ENCODE results near the gene MICAL3. TPM values are rescaled to one million over a fixed set of nuclear protein-coding genes. Genes with fewer than 3 reads are reported as not detected.
"Not testable (repeated sequence)": the region's sequence is repeated elsewhere in the genome, so short reads cannot be mapped to it uniquely, and the experiment has no call there.

MICAL3 gene
- total RNA-seq, 1 donor, result 11.0 TPM

GRCh38 chr22:18063715-18064114, 39.4 kb upstream of the MICAL3 start:
- H3K4me1 ChIP-seq (ENCODE audit: insufficient read depth, low read length), result peaks cover 13% of the 10 kb centered on the region
- not testable (repeated sequence) for H3K9me3 ChIP-seq (ENCODE audit: low read depth, low read length); H3K27me3 ChIP-seq (ENCODE audit: insufficient read depth, low read length); H3K4me3 ChIP-seq (ENCODE audit: low read length)

GRCh38 chr22:18063306-18063705, 38.9 kb upstream of the MICAL3 start:
- Histone ChIP-seq H3K4me1 (ENCODE audit: insufficient read depth, low read length) (peaks cover 13% of the 10 kb centered on the region), H3K9me3 (ENCODE audit: low read depth, low read length) (no peaks in the 10 kb centered on the region), H3K4me3 (ENCODE audit: low read length) (no peak overlapping the region), H3K27me3 (ENCODE audit: insufficient read depth, low read length) (no peaks in the 10 kb centered on the region)

DNA sequence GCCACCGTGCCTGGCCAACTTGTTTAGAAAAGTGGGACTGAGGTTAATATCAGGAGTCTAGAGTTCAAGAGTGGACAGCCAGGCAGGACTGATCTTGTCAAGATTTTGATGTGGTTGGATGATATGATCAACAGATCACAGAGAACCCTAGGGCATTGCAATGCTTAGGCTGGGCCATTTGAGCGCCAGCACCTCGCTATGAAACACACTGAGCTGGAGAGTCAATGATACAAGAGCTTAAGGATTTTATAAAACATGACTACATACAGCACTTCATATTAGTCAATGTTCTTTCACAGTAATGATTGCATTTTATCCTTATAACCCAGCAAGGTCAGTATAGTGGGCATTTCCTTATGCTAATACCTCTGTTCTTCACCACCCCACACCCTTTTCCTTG, 38.1 kb upstream of the MICAL3 start:
- H3K9me3 ChIP-seq (ENCODE audit: low read depth, low read length), result no peaks in the 10 kb centered on the region
- H3K4me1 ChIP-seq (ENCODE audit: insufficient read depth, low read length), result peaks cover 13% of the 10 kb centered on the region
- H3K27me3 ChIP-seq (ENCODE audit: insufficient read depth, low read length), result no peaks in the 10 kb centered on the region
- no peak overlapping the region for H3K4me3 ChIP-seq (ENCODE audit: low read length)

DNA sequence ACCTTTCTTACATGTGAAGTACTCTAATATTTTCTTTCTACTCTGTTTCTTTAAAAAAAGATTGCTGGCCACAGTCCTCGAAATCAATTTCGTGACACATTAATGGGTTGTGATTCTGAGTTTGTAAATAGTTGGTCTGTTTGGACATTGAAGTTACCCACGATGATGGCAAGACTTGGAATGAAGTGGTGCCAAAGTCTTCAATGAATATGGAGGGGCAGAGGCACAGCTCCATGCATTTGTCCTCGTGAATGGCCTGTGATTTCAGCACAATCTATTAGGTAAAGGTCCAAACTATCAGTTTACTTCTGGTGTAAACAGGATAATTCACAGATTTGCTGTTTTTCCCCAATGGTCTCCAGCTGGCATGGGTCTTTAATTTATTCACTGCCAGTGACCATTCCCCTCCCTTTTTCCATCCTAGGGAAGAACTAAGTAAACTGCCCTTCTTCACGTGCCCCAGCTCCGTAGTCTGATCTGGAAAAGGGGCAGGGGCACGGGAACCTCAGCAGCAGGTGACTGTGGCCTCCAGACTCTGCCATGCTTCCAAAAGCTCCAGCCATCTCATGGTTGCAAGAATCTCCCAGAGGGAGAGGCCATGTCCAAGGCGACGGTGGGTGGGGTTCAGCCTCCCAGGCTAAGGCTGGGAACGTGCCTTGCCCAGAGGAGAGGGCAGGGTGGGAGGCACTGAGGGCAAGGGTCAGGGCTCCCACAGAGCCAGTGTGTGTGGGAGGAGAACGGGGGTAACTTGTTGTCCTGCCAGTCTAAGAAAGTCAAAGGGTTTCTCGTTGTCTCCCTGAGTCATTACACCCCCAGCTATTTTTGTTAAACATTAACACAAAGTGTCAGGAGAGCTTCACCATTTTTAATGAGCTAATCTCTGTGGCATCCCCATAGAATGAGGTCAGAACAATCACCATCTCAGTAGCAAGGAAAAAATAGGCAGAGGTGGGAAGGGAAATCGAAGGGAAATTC, 36.6 kb upstream of the MICAL3 start:
- Histone ChIP-seq H3K9me3 (ENCODE audit: low read depth, low read length) (no peaks in the 10 kb centered on the region), H3K4me1 (ENCODE audit: insufficient read depth, low read length) (peaks cover 16% of the 10 kb centered on the region), H3K4me3 (ENCODE audit: low read length) (no peak overlapping the region), H3K27me3 (ENCODE audit: insufficient read depth, low read length) (no peaks in the 10 kb centered on the region)

DNA sequence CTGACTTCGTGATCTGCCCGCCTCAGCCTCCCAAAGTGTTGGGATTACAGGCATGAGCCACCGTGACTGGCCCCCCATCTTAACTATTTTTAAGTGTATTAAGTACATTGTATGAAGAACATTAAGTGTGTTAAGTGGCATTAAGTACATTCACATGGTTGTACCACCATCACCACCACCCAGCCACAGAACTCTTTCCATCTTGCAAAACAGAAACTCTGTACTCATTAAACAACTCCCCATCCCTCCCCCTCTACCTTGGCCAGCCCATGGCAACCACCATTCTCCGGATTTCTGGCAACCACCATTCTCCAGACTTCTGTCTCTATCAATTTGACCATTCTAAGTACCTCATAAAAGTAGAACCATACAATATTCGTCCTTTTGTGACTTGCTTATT, 35.6 kb upstream of the MICAL3 start:
- Histone ChIP-seq H3K9me3 (ENCODE audit: low read depth, low read length) (no peaks in the 10 kb centered on the region), H3K4me1 (ENCODE audit: insufficient read depth, low read length) (peaks cover 10% of the 10 kb centered on the region), H3K4me3 (ENCODE audit: low read length) (no peak overlapping the region), H3K27me3 (ENCODE audit: insufficient read depth, low read length) (no peaks in the 10 kb centered on the region)

DNA sequence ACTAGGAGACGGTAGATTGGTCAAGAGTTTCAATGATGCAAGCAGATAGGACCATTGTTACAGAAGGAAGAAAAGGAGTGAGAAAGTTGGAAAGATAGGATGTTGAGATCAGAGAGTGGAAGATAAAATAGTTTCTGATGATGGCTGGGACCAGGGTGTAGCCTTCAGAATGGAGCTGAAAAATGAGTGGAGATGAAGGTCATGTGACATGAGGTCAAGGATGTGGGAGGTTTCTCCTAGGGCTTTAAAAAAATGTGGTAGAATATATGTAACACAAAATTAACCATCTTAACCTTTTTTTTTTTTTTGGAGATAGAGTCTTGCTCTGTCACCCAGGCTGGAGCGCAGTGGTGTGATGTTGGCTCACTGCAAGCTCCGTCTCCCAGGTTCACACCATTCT, 35.1 kb upstream of the MICAL3 start:
- H3K9me3 ChIP-seq (ENCODE audit: low read depth, low read length), result no peaks in the 10 kb centered on the region
- H3K27me3 ChIP-seq (ENCODE audit: insufficient read depth, low read length), result no peaks in the 10 kb centered on the region
- peaks cover 7% of the 10 kb centered on the region for H3K4me1 ChIP-seq (ENCODE audit: insufficient read depth, low read length)
- no peak overlapping the region for H3K4me3 ChIP-seq (ENCODE audit: low read length)

DNA sequence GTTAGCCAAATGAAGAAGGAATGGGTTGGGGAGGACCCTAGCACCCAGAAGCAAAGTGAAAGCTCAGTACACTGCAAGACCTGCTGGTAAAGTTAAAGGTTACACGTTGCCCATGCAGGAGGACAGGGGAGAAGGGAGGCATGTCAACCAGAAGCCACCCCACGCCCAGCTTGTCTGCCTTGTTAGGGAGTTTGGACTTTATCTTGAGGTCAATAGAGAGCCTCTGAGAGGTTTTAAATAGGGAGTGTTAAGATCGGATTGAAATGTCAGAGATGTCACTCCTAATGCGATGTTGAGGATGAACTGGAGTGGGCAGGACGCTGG, 34.7 kb upstream of the MICAL3 start:
- H3K27me3 ChIP-seq (ENCODE audit: insufficient read depth, low read length), result no peaks in the 10 kb centered on the region
- peaks cover 7% of the 10 kb centered on the region for H3K4me1 ChIP-seq (ENCODE audit: insufficient read depth, low read length)
- no peak overlapping the region for H3K4me3 ChIP-seq (ENCODE audit: low read length)
- no peaks in the 10 kb centered on the region for H3K9me3 ChIP-seq (ENCODE audit: low read depth, low read length)

GRCh38 chr22:18058371-18059093, 34.2 kb upstream of the MICAL3 start:
- Histone ChIP-seq H3K9me3 (ENCODE audit: low read depth, low read length) (no peaks in the 10 kb centered on the region), H3K27me3 (ENCODE audit: insufficient read depth, low read length) (no peaks in the 10 kb centered on the region), H3K4me1 (ENCODE audit: insufficient read depth, low read length) (peaks cover 7% of the 10 kb centered on the region), H3K4me3 (ENCODE audit: low read length) (no peak overlapping the region)

GRCh38 chr22:18057568-18058209, 33.3 kb upstream of the MICAL3 start:
- Histone ChIP-seq H3K27me3 (ENCODE audit: insufficient read depth, low read length) (no peaks in the 10 kb centered on the region), H3K4me3 (ENCODE audit: low read length) (no peak overlapping the region), H3K4me1 (ENCODE audit: insufficient read depth, low read length) (peaks cover 7% of the 10 kb centered on the region)

GRCh38 chr22:18056807-18057474, 32.6 kb upstream of the MICAL3 start:
- H3K9me3 ChIP-seq (ENCODE audit: low read depth, low read length), result no peaks in the 10 kb centered on the region
- peaks cover 7% of the 10 kb centered on the region for H3K4me1 ChIP-seq (ENCODE audit: insufficient read depth, low read length)
- no peak overlapping the region for H3K4me3 ChIP-seq (ENCODE audit: low read length)
- no peaks in the 10 kb centered on the region for H3K27me3 ChIP-seq (ENCODE audit: insufficient read depth, low read length)

More at GRCh38 chr22:18057568-18058209, 33.3 kb upstream of the MICAL3 start:
- H3K9me3 ChIP-seq (ENCODE audit: low read depth, low read length), result no peaks in the 10 kb centered on the region

- peaks cover 7% of the 10 kb centered on the region for H3K4me1 ChIP-seq (ENCODE audit: insufficient read depth, low read length)
- H3K4me3 ChIP-seq (ENCODE audit: low read length), result no peak overlapping the region
These were observed 31.9 kb upstream of the MICAL3 start for GRCh38 chr22:18056161-18056666.

GRCh38 chr22:18055619-18056160, 31.3 kb upstream of the MICAL3 start:
- Histone ChIP-seq H3K4me1 (ENCODE audit: insufficient read depth, low read length) (peaks cover 7% of the 10 kb centered on the region), H3K4me3 (ENCODE audit: low read length) (no peak overlapping the region), H3K9me3 (ENCODE audit: low read depth, low read length) (no peaks in the 10 kb centered on the region), H3K27me3 (ENCODE audit: insufficient read depth, low read length) (no peaks in the 10 kb centered on the region)

More at GRCh38 chr22:18056161-18056666, 31.9 kb upstream of the MICAL3 start:
- no peaks in the 10 kb centered on the region for H3K9me3 ChIP-seq (ENCODE audit: low read depth, low read length)
- no peaks in the 10 kb centered on the region for H3K27me3 ChIP-seq (ENCODE audit: insufficient read depth, low read length)

GRCh38 chr22:18053216-18053946, 29.0 kb upstream of the MICAL3 start:
- not testable (repeated sequence) for H3K4me1 ChIP-seq (ENCODE audit: insufficient read depth, low read length); H3K9me3 ChIP-seq (ENCODE audit: low read depth, low read length); H3K4me3 ChIP-seq (ENCODE audit: low read length); H3K27me3 ChIP-seq (ENCODE audit: insufficient read depth, low read length)

GRCh38 chr22:18051113-18051512, 26.8 kb upstream of the MICAL3 start:
- H3K27me3 ChIP-seq (ENCODE audit: insufficient read depth, low read length); H3K9me3 ChIP-seq (ENCODE audit: low read depth, low read length); H3K4me3 ChIP-seq (ENCODE audit: low read length); H3K4me1 ChIP-seq (ENCODE audit: insufficient read depth, low read length): not testable (repeated sequence)
